ENCODE results near the gene GRM5. TPM values are rescaled to one million over a fixed set of nuclear protein-coding genes. Genes with fewer than 3 reads are reported as not detected.

Gene GRM5
- total RNA-seq, 3 donors from 2014 or later = not detected

DNA sequence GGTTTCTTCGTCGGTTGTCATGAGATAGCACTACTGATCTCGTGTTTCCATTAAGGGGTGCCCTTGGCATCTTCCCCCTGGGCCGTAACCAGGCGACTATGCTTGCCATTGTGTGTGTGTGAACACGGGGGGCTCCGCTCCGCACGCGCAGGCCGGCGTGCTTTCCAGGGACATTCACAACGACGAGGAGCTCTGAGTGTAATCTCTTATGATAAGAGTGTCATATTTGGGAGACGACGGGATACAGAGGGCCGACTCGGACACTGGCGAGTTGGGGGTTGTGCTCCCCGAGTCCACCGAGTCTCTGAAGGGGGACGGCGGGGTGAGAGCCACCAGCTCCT lies 557.4 kb downstream of the GRM5 start:
- DNase-seq (peak in 2 of 3 donors; percentile 1 to 23), ATAC-seq (no peak)
- H3K36me3 ChIP-seq (ENCODE audit: low read depth) = no peaks in the 10 kb centered on the region
- peaks cover 6% of the 10 kb centered on the region for H3K4me1 ChIP-seq (ENCODE audit: low read depth)
- intact Hi-C loops (cut with DNase I, micrococcal nuclease) = no loop called here
- no peaks in the 10 kb centered on the region for H3K9me3 ChIP-seq
- no peak overlapping the region for H3K4me3 ChIP-seq
- TF ChIP-seq, protein P1, sequence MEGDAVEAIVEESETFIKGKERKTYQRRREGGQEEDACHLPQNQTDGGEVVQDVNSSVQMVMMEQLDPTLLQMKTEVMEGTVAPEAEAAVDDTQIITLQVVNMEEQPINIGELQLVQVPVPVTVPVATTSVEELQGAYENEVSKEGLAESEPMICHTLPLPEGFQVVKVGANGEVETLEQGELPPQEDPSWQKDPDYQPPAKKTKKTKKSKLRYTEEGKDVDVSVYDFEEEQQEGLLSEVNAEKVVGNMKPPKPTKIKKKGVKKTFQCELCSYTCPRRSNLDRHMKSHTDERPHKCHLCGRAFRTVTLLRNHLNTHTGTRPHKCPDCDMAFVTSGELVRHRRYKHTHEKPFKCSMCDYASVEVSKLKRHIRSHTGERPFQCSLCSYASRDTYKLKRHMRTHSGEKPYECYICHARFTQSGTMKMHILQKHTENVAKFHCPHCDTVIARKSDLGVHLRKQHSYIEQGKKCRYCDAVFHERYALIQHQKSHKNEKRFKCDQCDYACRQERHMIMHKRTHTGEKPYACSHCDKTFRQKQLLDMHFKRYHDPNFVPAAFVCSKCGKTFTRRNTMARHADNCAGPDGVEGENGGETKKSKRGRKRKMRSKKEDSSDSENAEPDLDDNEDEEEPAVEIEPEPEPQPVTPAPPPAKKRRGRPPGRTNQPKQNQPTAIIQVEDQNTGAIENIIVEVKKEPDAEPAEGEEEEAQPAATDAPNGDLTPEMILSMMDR (IDR thresholded peaks at IDR 0.05) = no peak

DNA sequence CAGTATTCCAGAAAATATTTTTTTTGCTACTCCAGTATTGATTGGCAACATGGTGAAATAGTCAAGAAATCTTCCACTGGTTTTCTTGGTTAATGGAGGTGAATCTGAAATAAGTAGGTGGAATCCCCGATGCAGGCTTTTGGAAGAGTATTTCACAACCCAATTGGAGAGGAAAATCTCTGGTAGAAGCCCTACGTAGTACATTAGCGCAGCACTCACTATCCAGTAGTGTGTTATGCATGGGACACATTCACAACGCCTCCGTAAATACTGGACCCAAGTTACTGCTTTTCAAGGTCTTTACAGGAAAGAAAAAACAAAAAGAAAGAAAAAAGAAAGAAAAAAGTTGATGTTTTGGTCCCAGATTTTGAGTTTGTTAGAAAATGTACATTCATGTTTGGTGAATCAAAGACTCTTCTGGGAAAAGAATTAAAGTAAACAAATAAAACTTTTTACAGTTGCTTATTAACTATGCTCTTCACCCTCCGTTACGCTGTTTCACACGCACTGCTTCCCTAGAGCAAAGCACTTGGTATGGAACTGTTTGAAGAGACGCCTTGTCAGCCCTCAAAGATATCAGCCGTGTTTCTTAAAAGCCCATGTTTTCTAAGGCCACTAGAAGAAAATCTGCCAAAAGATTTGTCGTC lies 557.9 kb downstream of the GRM5 start:
- peaks cover 6% of the 10 kb centered on the region for H3K4me1 ChIP-seq (ENCODE audit: low read depth)
- H3K9me3 ChIP-seq = no peaks in the 10 kb centered on the region
- ATAC-seq (peak; percentile 62), DNase-seq (peak in 1 of 3 donors; percentile 2)
- H3K4me3 ChIP-seq = no peak overlapping the region
- intact Hi-C loops (cut with DNase I, micrococcal nuclease) = no loop called here
- TF ChIP-seq, protein P1 (IDR thresholded peaks at IDR 0.05) = no peak
- no peaks in the 10 kb centered on the region for H3K36me3 ChIP-seq (ENCODE audit: low read depth)

DNA sequence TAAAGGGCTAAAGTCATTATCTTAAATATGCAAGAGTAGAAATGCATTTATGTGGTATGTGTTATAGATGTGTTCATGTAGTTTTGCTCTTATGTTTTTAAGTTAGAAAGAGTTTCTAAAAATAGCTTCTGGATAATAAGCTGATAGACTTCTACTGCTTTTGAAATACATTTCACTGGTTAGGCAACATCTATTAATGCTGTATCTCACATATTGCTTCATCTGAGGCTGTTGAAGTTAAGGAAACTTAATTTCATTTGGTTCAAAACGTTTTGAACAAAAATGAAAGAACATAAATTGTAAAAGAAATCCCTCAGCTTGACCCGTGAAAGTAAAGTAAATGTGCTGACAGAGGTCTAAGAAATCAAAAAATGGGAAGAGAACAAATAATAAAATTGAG lies 564.2 kb downstream of the GRM5 start:
- intact Hi-C loops (cut with DNase I, micrococcal nuclease) = no loop called here
- Histone ChIP-seq H3K36me3 (ENCODE audit: low read depth) (no peaks in the 10 kb centered on the region), H3K4me1 (ENCODE audit: low read depth) (no peaks in the 10 kb centered on the region), H3K4me3 (no peak overlapping the region), H3K9me3 (no peaks in the 10 kb centered on the region)
- TF ChIP-seq, protein P1 (IDR thresholded peaks at IDR 0.05) = no peak
- DNase-seq = no peak
- ATAC-seq = no peak

DNA sequence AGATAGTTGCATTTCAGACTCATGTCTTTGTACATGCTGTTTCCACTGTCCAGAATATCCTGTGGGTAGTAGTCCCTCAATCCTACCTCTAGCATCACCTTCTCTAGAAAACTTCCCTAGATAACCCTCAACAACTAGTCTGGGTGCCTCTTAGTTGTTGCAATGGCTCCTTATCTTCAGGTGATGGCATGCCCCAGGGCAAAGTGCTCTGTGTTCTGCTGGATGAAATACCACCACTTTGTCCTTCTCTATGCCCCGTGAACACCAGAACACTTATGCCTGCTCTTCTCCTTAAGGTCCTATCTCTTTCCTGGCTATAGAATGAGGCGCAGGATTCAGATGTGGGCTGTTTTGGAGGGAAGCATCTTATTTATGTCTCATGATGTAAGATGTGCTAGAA lies 569.9 kb downstream of the GRM5 start:
- Histone ChIP-seq H3K4me1 (ENCODE audit: low read depth) (no peaks in the 10 kb centered on the region), H3K36me3 (ENCODE audit: low read depth) (no peaks in the 10 kb centered on the region), H3K9me3 (no peaks in the 10 kb centered on the region), H3K4me3 (no peak overlapping the region)
- TF ChIP-seq, protein P1 (IDR thresholded peaks at IDR 0.05) = no peak
- ATAC-seq (no peak), DNase-seq (no peak)
- intact Hi-C loops (cut with DNase I, micrococcal nuclease) = no loop called here

DNA sequence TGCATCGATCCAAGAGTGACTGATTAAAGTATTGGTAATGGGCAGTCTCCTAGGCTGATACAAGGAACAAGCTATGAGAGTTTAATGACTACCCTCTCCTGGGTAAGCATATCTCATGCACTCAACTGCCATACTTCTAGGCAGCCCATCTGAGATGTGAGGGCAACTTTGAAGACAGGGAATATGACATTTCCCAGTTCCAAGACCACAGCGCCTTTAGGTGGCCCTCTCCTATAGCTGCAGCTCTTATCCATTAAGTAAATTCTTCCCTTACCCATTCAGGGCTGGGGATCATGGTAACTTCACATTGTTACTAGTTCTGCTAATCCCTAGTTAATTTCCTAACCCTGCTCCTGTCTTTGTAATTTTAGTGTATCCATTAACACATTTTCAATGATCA lies 570.9 kb downstream of the GRM5 start:
- intact Hi-C loops (cut with DNase I, micrococcal nuclease) = no loop called here
- Histone ChIP-seq H3K9me3 (no peaks in the 10 kb centered on the region), H3K36me3 (ENCODE audit: low read depth) (no peaks in the 10 kb centered on the region), H3K4me3 (no peak overlapping the region), H3K4me1 (ENCODE audit: low read depth) (no peaks in the 10 kb centered on the region)
- ATAC-seq (no peak), DNase-seq (no peak)
- TF ChIP-seq, protein P1 (IDR thresholded peaks at IDR 0.05) = no peak

DNA sequence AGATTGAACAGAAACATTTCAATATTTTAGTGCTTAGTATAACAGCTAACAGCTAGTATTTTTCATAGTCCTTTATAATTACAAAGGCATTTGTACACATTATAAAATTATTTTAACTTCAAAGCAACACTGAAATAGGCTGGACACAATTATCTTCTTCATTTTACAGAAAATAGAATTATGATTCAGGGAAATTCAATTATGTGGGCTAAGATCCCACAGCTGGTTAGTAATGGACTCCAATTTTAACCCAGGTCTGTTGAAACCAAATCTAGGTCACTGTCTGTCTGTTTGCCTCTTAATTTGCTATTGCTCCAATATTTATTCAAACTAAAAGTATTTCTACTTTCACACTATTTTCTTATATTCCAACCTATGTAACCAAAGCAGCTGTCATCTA lies 574.1 kb downstream of the GRM5 start:
- Histone ChIP-seq H3K36me3 (ENCODE audit: low read depth) (no peaks in the 10 kb centered on the region), H3K4me1 (ENCODE audit: low read depth) (no peaks in the 10 kb centered on the region), H3K4me3 (no peak overlapping the region), H3K9me3 (no peaks in the 10 kb centered on the region)
- TF ChIP-seq, protein P1 (IDR thresholded peaks at IDR 0.05) = no peak
- no peak for ATAC-seq
- intact Hi-C loops (cut with DNase I, micrococcal nuclease) = no loop called here
- DNase-seq = no peak
